NCI-H2171 treated with DMSO at 0.1 percent for 48 hours (cell line): Measurements from ENCODE around the gene ANAPC4.
A peak's percentile ranks its signal among the peaks of the same experiment; 100 is the strongest.
"Not testable (repeated sequence)": the region's sequence is repeated elsewhere in the genome, so short reads cannot be mapped to it uniquely, and the experiment has no call there.

Source experiments
- DNase-seq: peaks from one replicate; lab custom pipeline; 2025; lab: John Stamatoyannopoulos, UW

The ANAPC4 gene

GRCh38 chr4:25376754-25377571 is at the start of gene ANAPC4:
ANAPC4 (plus strand) TSS chr4:25377263; CDS start chr4:25377428, 165 bp downstream.
- peak; percentile 69 for DNase-seq

GRCh38 chr4:25328463-25328862 is 48.6 kb upstream of the ANAPC4 start:
- not testable (repeated sequence) for DNase-seq

DNA sequence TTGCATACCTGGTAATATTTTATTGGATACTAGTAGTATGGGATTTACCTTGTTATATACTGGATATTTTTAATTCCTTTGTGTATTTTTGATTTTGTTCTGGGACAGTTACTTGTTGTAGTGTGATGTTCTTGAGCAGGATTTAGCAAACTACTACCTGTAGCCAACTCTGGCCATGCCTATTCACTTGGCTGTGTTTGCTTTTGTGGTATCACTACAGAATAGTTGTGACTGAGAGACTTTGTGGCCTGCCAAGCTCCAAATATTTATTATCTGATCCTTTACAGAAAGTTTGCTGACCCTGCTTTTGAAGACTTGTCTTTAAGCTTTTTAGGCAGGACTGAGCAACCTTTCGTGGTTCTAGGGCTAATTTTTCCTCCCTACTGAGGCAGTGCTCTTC is 46.7 kb upstream of the ANAPC4 start:
- DNase-seq, result no peak

- no peak for DNase-seq
Measured at GRCh38 chr4:25330905-25331808, 45.9 kb upstream of the ANAPC4 start.

DNA sequence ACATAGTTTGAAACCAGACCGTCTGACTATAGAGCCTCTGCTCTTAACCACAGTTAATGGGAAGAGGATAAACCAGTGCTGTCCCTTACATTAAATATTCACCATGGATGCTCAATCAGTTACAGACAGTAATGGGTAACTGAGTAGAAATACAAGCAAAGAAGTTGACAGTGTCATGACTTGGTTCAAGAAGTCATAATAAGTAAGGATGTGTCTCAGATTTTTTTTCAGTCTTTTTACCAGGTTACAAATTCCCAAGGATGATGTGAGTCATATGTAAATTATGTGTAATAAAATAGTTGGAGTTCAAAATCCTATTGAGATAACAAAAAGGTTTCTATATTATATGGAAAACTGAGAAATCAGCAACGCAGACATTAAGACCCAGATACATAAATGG is 33.4 kb upstream of the ANAPC4 start:
- DNase-seq, result no peak

DNA sequence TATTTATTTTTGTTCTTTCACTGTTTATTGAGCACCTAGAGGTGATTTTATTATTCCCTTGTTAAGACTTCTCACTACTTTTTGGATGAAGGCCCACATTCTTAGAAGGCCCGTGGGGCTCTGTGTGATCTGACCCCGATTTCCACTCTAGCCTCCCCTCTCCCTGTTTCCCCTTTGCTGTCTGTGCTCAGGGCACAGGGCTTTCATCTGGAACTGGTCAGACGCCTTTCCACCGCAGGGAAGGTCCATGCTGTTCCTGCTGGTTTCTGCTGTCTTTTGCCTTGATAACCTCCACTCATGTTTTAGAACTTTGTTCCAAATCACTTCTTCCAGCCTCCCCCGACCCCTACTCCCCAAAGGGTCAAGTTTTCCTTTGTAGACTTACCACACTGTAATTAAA is 31.3 kb upstream of the ANAPC4 start:
- DNase-seq, result no peak

GRCh38 chr4:25346913-25347312 is 30.1 kb upstream of the ANAPC4 start:
- no peak for DNase-seq

DNA sequence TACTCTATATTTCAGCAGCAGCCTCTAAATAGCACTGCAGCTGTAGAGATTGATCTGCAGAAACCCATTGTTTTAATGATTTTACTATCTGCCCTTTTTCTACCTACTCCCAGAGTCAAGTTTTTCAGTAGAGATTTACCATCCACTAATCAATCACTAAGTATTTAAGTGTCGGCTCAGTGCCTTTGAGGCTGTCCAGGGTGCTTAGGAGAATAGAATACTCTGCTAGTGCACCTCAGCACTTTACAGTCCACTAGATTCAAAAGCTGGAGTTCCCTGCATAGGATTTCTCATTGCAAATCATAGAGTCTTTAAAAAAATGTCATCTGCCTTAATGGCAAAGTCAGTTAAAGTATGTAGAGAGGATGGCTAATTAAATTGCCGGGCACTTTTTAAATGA is 29.6 kb upstream of the ANAPC4 start:
- DNase-seq, result peak; percentile 6

DNA sequence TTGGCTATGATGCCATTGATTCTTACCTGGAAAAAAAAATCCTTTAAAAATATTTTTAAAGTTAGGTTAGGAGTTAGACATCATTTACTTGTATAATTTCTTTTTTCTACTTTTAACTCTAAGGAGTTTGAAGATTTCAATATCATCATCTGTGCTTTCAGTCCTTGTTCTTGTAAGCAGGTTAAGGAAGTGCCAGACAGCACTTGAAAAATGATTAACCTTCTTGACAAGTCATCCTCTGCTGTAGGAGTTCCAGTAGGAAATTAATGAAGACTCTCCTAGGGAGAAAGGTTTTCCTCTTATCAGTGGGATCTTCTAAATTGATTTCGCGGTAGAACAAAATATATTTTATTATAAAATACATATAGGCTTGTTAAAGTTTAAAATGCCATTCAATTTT is 29.1 kb upstream of the ANAPC4 start:
- no peak for DNase-seq

DNA sequence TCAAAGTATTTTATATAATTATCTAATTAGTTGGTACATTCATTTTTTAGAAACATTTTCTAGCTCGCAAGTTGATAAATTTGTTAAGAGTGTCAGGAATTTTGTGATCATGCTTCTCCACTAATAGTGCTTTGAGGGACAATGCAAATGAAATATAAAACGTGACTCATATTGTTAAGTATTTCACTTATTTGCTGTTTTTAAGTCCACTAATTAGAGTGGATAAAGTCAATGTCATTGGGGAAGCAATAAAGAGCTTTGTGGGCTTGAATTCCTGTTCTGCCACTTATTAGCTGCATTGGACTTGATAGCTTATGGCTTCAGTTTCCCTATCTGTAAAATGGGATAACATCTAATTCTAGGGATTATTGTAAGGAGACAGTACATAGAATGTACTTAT is 26.5 kb upstream of the ANAPC4 start:
- DNase-seq, result no peak

DNA sequence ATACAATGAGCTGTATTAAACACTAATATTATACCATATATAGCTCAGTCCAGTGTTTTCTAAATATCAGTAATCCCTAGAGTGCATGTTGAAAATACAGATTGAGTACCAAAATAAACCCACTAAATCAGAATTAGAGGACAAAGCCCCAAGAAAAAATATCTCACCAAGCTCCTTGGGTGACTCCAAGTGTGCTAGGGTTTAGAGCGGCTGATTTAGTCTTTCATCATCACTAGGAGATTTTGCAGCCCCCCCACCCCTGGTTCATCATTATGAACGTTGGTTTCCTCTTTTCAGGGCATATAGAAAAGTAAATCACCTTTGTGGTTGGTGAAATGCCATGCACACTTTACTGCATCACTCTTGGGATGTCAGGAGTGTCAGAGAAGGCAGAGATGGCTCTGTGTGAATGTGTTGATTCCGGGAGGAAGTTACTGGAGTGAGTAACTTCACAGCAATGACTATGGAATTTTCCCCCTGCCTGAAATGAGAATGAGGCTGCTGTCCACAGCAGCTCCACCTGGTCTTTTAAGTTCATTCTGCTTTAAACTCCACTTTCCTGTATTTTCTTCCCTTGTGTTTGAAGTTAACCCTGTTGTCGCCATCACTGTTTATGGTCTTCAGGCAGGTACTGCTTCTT is 25.2 kb upstream of the ANAPC4 start:
- no peak for DNase-seq

DNA sequence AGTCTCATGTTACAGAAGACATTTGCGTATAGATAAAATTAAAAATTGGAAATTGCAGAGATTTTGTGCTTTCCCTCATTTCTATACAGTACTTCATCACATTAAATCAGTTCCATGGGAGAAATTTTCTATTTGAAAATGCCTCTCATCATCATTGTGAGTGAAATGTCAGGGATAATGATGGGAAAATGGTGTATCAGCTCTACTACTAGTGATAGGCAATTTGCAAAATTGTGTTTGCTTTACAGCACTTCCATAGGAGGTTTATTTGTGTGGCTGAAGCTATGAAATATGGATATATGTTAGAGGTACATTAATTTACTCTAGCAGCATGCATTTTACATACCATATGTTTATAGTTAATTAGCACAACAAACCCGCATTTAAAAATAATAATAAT is 21.0 kb upstream of the ANAPC4 start:
- DNase-seq, result no peak

DNA sequence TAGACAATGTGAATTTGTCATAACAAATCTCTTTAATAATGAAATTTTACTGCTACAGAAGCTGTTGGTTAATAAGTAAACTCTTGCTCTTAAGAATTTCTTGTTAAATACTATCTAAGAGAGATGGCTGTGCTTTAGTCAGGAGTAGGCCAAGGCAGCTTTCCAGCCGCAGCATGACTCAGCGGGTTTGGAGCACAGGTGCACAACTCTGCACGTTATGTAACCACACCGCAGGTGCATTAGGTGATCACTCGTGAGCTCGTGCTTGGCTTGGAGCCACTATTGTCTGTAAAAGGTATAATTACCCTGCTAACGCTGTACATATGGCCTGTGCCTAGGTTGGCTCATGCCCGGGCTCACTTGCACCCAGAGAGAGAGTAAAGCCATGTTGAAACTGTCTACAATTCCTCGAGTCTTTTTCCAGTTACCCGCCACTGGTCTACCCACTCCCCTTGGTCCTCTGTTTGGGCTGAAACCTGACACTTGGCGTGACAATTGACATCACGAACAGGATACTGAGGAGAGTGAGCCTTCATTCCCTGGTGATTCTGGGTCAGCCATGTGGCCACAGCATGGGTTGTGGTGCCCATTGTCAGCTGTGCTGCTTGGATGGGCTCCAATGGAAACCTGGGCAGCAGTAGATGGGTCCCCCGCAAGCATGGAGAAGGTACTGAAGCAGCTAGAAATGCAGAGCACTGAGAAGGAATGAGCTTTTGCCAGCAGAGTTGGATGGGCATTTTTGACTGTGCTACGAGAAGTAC is 18.4 kb upstream of the ANAPC4 start:
- peak; percentile 40 for DNase-seq

DNA sequence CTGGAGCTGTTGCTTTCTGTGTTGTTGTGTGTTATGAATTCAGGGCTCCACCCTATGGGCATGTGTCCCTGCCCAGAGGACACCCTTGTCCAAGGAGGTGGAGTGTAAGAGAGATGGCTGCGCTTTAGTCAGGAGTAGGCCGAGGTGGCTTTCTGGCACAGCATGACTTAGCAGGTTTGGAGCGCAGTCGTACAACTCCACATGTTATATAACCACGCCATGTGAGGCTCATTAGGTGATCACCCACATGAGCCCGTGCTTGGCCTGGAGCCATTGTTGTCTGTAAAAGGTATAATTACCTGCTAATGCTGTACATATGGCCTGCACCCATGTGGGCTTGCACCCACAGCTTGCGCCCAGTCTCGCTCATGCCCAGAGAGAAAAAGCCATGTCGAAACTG is 15.8 kb upstream of the ANAPC4 start:
- DNase-seq, result no peak

- peak; percentile 2 for DNase-seq
Measured at GRCh38 chr4:25367004-25367621, 9.9 kb upstream of the ANAPC4 start.

- DNase-seq, result no peak
Measured at GRCh38 chr4:25367877-25368276, 9.2 kb upstream of the ANAPC4 start.

GRCh38 chr4:25368315-25368714 is 8.7 kb upstream of the ANAPC4 start:
- DNase-seq, result no peak

- DNase-seq, result no peak
Measured at GRCh38 chr4:25370242-25370641, 6.8 kb upstream of the ANAPC4 start.

DNA sequence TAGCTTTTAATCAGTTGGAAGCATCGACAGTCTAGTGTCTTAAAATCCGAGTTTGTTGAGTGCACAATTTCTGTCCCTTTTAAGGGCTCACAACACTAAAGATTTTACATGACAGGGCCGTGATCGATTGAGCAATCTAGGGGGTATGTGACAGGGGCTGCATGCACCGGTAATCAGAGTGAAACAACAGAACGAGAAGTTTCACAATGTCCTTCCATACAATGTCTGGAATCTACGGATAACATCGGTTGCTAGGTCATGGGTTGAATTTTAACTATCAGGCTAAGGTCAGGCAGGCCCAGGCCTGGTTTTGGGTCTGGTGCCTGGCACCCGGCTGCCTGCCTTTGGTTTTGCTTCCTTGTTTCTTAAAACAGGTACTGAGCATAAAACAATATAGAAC is 4.5 kb upstream of the ANAPC4 start:
- not testable (repeated sequence) for DNase-seq

GRCh38 chr4:25377572-25378436 is 741 bp downstream of the ANAPC4 start:
- no peak for DNase-seq

- no peak for DNase-seq
Measured at GRCh38 chr4:25378437-25378743, 1.3 kb downstream of the ANAPC4 start.
